Glomerular endothelial cell (primary cell): ENCODE results near the gene GRM1. TPM values are rescaled to one million over a fixed set of nuclear protein-coding genes. Genes with fewer than 3 reads are reported as not detected.

ENCODE experiments used
- DNase-seq: peaks from one replicate; pipeline ENCODE4 v3.0.0-alpha.2; 2011; ENCODE audit warnings: low read depth, low spot score; ENCODE audit errors: extremely low read depth
- total RNA-seq: library from RNA; depleted of rRNA; stranded (reverse); fragments of >200 nt; gene quantifications from 2 replicates; pipeline ENCODE4 v1.2.3, GENCODE V29; 2015

Gene GRM1
- 0.05 and 0.06 TPM in 2 replicates for total RNA-seq

- DNase-seq, result no peak
Observed at GRCh38 chr6:146028851-146029572, at the start of gene GRM1. Gene GRM1, plus strand, starts transcription at chr6:146029062. Its CDS starts 456 bp downstream, at chr6:146029518.

- no peak for DNase-seq
Observed at GRCh38 chr6:146009338-146009737, 19.5 kb upstream of the GRM1 start.

- no peak for DNase-seq
Observed at GRCh38 chr6:146014233-146014632, 14.6 kb upstream of the GRM1 start.

DNA sequence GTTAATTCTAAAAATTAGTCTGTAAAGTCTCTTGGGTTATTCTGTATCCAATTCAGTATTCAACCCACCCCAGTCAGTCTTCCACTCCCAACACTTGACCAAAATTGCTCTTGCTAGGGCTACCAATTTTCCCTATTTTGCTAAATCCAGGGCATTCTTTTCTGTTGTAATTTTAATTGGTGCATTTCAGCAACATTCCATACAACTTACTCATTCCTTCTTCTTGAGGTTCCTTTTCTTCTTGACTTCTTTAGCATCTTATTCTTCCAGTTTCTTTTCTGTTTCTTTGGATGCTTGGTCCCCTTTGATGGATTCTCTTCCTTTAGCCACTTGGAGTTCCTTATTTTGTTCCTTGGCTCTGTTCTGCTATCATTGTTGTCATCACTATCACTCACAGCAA is 11.2 kb upstream of the GRM1 start:
- DNase-seq, result no peak

DNA sequence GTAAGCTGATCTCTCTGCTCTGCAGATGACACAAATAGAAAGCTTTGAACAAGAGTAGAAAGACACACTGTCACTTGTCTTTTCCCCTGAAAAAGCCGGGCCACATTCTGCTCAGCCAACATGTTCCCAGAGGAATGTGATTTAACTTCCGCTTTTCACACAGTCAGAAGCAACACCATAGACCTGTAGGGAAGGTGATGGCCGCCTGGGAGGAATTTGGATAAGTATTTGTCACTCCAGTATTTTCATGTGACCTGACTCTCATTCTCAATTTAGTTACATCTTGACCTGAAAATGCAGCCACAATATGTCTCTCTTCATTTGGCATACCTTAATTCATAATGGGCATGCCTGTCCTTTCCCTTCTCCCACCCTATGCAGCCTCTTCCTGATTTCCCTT is 2.0 kb upstream of the GRM1 start:
- no peak for DNase-seq

DNA sequence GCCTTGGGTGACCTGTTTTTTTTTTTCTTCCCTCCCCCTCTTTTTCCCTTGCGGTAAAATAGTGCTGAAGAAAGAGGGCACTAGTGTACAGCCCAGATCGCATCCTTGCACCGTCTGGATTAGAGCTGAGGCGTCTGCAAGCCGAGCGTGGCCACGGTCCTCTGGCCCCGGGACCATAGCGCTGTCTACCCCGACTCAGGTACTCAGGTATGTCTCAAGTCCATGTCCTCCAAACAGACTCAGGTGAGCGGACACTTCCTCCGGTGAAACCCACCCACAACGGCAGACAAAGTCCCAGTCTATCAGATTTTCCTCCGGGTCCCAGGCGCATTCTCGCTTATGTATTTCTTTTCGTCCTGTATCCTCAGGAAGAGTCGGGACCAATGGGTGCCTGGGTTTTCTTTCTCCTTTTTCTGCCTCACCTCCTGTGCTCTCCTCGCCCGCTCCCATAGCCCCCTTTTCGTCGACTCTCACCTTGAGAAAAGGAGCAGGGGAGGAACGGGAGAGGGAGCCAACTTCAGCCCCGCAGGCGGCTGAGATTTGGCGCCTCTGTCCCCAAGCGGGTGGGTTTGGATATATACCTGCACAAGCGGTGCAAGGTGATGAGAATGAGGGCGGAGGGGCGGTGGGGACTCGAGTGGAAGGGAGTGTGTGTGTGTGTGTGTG is 1.1 kb upstream of the GRM1 start:
- no peak for DNase-seq

DNA sequence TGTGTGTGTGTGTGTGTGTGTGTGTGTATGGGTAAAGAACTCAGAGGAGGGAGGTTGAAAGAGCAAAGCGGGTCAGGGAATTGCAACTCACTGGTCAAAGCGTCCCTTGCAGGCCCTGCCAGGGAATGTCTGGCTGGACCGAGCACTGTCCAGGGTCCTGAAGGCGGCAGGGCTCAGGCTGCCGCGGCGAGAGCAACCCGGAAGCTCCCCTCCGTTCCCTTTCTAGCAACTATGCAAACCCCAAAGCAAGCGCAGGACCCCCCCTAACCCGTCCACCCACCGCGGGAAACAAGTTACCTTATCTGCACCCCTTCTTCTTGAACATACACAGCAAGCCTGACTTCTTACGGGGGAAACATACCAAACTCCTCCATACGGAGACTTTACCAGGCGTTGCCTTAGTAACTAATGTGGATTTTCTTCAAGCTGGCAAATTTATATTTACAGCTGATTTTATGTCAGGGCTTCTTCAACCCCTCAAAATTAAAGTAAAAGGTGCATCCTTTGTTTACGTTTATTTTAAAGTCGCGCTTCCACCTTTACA is 538 bp upstream of the GRM1 start:
- no peak for DNase-seq

- no peak for DNase-seq
Observed at GRCh38 chr6:146029573-146030184, 817 bp downstream of the GRM1 start.

GRCh38 chr6:146032387-146032786 is 3.5 kb downstream of the GRM1 start:
- no peak for DNase-seq

GRCh38 chr6:146040360-146040759 is 11.5 kb downstream of the GRM1 start:
- DNase-seq, result no peak

- peak; percentile 16 for DNase-seq
Observed at GRCh38 chr6:146041282-146041681, 12.4 kb downstream of the GRM1 start.

- no peak for DNase-seq
Observed at GRCh38 chr6:146047371-146047770, 18.5 kb downstream of the GRM1 start.

- DNase-seq, result no peak
Observed at GRCh38 chr6:146050168-146050567, 21.3 kb downstream of the GRM1 start.

DNA sequence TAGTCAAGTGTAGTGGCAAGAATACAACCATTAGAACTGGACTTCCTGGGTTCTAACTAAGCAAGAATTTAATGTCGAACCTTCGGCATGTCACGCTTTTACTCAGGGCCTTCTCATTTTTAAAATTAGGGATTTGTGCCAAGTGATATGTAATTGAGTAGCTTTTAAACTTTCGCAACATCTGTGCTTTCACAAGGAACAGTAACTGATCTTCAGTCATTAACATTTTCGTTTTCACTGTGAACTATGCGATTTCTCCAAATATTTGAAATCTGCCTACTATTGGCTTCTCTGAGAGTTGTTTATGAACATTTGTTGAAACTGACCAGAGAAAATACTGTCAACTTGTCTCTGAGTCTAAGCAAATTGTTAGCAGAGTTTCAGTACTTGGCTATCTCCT is 27.6 kb downstream of the GRM1 start:
- DNase-seq, result no peak

DNA sequence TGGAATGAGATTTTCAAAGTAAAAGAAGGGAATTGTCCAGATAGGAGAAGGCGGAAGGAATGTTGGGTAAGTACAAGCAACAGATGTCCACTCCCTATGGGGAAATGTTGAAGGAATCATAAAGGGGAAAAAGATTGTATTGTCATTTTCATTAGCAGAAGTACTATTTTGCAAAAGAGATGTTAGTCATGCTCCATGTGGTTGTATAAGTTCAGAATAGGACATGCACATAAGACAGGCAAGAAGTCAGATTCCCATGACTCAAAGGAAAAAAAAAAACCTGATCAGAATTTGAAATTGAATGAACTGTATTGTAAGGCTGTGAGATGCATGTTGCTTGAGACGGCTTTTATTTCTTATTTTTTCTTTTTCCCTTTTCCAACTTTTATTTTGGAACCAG is 36.8 kb downstream of the GRM1 start:
- no peak for DNase-seq

- no peak for DNase-seq
Observed at GRCh38 chr6:146066506-146066905, 37.6 kb downstream of the GRM1 start.

DNA sequence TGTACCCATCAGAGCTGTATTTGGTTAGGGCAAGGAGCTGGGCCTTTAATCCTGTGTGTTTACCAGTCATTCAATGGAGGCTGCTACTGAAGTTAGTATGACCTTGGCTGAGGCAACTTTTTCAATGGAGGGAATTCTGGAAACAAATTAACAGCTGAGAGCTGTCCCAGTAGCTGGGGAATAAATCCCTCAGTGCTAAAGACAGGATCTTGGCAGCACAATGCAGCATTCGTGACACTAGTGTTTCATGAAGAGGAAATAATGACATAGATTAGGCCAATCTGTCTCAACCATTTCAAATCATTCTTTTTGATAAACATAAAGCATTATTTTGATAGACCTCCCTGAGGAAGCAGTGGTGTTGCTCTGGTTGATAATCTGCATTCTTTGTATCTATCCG is 42.9 kb downstream of the GRM1 start:
- no peak for DNase-seq

DNA sequence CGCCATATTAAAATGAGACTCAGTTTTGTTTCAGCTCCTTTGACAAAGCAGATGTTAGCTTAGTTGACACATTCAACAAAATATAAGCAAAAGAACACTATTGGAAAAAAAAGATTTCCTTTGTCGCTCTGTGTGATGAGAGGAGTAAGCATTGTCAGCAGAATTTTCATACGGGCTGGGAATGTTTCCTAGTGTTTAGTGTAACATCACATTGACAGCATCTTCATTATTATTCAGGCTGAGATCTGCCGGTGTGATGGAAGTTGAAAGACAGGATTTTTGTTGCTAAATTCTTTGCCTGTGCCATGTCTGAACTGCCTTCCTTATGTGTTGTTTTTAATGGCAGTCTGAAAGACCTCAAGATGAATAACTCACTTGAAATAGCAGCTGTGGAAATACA is 49.1 kb downstream of the GRM1 start:
- DNase-seq, result no peak

GRCh38 chr6:146087386-146087785 is 58.5 kb downstream of the GRM1 start:
- DNase-seq, result no peak

- no peak for DNase-seq
Observed at GRCh38 chr6:146090474-146090873, 61.6 kb downstream of the GRM1 start.

DNA sequence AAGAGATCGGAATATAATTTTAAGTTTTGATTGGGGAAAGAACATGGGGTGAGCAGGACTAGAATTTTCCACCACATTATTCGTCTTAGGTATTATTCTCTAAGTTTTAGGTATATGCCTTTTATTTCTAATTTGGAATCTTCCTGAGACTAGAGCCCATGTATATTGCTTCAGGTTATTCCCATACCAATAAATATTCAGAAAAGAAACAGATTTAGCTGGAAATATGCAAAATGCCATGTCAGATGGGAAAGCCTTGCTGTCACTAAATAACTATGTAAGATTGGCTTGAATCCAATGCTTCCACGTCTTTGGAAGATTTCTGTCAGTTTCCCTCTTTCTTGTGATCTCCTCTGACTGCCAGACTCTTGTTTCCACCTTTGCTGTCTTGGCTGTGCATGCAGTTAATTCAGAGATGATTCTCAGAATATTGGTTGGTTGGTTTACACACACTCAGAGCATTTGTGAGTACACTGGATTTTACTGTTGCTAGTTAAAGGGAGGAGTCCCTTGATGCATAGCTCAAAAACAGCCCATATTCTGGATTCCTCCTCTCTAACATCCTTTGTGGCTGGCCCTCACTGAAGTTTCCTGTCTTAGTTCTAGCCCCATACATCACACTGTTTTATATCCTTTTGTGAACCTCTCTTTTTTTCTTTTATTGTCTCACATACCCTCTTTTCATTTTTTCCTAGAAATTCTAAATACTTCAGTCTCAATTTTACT is 64.3 kb downstream of the GRM1 start:
- DNase-seq, result no peak
